HG03139 (cell line): ENCODE measurements around the gene MAN1A1.
A peak's percentile ranks its signal among the peaks of the same experiment; 100 is the strongest.

Experiments used
- ATAC-seq: cut with Tn5 transposase; IDR thresholded peaks from one replicate; pipeline ENCODE4 v1.9.1; 2021; ENCODE audit not compliant: unreplicated experiment

The MAN1A1 gene

DNA sequence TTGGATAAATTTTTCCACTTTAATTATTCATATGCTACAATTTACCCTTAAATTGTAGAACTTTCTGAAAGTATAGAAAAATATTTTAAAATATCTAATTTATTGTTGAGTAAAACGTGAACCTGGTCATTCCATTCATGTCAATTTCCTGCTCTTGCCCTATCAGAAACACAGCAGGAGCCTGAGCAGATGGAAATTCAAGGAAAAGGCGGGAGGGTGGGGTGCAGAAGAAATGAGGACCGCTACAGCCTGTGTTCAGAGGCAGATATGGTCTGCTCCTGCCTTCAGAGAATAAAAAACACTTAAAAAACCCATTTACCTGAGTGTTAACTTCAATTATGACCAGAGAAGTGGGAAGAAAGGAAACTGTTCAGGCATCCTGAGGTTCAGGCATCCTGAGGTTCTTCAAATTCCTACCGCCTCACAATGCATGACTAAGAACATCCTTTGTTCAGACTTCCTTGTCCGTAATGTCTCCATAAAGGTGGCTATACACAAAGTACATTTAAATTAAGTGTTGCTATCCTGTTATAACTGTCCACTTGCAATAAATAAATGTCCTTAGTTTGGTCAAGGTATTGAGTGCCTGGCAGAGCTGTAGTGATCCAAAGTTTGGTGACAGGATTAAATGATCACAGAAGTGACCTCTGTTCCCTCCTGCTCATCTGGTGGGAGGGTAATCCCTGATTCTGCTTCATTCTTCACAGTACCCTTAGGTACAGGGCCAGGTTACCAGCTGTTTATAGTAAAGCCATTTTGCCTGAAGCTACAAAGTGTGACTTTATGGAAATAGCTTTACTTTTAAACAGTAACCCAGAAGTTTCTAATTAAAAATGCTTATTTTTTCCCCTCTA lies 109.1 kb downstream of the MAN1A1 start:
- peak; percentile 33 for ATAC-seq

DNA sequence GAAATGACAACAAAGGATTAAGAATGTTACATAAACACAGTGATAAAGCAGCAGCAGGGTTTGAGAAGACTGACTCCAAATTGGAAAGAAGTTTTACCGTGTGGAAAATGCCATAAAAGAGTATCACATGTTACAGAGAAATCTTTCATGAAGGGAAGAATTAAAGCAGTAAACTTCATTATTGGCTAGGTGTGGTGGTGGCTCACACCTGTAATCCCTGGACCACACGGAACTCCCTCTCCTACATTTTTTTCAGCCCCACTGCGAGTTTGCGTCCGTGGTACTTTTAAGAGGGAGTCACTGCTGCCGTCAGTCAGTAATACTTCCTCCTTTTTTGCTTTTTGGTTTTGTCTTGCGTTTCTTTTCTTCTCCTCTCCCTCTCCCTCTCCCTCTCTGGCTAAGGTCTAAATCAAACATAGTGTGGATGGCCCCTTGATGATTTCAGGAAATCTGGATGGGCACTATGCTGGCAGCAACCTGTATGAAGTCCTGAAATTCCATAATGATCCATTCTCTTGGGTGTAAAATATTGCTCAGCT lies 112.3 kb downstream of the MAN1A1 start:
- ATAC-seq: no peak

DNA sequence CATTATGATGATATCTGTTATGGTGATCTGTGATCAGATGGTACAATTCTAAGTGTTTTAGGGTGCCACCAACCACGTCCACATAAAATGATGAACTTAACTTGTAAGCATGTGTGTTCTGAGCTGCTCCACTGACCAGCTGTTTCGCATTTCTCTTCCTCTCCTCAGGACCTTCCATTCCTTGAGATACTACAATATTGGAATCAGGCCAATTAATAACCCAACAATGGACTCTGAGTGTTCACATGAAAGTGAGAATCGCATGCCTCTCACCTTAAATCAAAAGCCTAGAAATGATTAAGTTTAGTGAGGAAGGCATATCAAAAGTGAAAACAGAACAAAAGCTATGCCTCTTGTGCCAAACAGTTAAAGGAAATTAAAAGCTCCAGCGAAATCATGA lies 114.6 kb downstream of the MAN1A1 start:
- no peak for ATAC-seq

GRCh38 chr6:119234457-119234856 lies 115.1 kb downstream of the MAN1A1 start:
- ATAC-seq: no peak

GRCh38 chr6:119233312-119233984 lies 116.1 kb downstream of the MAN1A1 start:
- ATAC-seq: no peak

GRCh38 chr6:119231394-119231793 lies 118.2 kb downstream of the MAN1A1 start:
- ATAC-seq: no peak

DNA sequence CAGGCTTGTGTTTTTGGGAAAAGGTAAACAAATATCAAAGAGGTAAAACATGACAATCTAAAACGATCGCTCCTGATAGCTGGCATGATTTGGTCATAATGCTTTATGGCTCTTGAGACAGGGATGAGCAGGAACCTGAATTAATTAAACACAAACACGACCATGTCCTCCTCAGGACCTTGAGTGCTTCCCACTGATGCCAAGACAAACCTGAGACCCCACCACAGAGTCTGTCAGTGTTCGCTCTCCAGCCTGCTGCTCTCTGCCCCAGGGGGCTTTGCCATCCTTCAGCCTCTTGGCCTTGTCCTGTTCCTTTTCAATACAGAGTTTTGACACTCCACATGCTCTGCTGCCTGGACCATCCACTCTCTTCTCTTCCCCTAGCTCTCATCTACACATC lies 119.4 kb downstream of the MAN1A1 start:
- no peak for ATAC-seq

DNA sequence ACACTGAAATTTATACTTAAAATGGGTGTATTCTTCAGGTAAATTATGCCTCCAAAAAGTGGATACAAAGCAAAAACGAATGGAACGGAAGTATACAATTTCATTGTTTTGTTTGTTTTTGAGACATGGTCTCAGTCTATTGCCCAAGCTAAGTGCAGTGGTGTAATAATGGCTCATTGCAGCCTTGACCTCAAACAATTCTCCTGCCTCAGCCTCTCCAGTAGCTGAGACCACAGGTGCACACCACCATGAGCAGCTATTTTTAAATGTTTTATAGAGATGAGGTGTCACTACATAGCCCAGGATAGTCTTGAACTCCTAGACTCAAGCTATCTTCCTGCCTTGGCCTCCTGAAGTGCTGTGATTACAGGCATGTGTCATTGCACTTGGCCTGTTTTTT lies 122.2 kb downstream of the MAN1A1 start:
- no peak for ATAC-seq

- no peak for ATAC-seq
Measured at GRCh38 chr6:119226089-119226488, 123.5 kb downstream of the MAN1A1 start.

- no peak for ATAC-seq
Measured at GRCh38 chr6:119224095-119224701, 125.4 kb downstream of the MAN1A1 start.

GRCh38 chr6:119220452-119220851 lies 129.1 kb downstream of the MAN1A1 start:
- no peak for ATAC-seq

GRCh38 chr6:119218548-119218947 lies 131.0 kb downstream of the MAN1A1 start:
- no peak for ATAC-seq

DNA sequence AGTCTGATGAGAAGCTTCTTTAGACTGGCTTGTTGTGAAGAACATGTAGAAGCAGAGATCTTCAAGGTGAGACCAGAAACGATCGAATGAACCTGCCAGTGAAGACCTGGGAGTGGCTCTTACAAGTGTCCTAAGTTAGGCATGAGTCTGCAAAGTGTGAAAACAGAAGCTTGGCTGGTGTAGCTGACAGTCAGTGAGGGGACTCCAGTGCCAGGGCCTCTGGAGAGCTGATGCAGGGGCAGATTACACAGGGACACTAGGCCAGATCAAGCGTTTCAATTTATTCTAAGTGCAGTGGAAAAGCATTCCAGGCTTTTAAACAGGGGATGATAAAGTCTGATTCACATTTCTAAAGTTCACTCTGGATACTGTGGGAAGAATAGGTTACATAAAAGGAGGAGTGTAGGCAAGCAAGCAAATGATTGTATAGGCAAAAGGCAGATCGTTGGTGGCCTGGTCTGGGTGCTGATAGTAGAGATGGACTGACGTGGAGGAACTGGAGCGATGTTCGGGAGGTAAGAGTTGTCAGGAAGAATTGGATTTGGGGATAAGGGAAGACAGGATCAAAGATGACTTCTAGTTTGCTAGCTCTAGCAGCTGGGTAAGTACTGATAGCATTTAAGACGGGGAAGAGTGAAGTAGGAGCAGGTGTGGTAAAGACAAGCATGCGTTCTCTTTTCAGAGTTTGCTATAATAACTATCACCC lies 133.5 kb downstream of the MAN1A1 start:
- ATAC-seq: no peak

- ATAC-seq: no peak
Measured at GRCh38 chr6:119215309-119215708, 134.3 kb downstream of the MAN1A1 start.

- ATAC-seq: no peak
Measured at GRCh38 chr6:119210596-119210995, 139.0 kb downstream of the MAN1A1 start.

DNA sequence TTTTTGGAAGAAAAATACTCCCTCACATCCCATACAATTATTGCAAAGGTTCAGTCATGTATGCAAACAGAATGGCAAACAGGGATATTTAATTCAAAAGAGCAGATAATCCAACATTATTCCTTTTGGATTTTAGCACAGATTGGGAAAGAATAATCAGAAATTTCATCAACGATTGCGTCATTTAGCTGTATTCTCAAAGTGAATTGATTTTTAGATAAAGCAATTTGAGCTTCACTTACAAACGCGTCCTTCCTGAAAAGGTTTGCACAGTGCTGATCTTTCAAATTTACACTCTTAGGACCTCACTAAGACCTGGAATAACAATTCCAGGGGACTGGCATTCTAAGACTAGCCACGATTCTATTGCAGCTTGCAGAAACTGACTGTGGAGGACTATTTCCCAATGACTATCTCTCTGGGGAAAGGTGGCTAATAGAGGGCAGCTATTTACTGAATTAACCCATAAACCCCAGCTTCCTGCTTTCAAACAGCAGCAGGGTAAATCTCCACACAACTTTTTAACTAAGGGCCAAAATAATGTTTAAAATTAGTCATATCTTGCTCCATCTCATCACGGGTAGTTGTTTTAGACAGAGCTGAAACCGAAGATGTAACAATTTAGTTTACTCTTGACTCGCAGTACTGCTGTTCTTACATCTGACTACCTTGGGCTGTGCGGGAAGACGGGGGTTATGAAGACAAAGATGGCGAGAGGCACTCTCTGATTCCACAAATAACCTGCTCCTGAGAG lies 139.9 kb downstream of the MAN1A1 start:
- ATAC-seq: no peak

DNA sequence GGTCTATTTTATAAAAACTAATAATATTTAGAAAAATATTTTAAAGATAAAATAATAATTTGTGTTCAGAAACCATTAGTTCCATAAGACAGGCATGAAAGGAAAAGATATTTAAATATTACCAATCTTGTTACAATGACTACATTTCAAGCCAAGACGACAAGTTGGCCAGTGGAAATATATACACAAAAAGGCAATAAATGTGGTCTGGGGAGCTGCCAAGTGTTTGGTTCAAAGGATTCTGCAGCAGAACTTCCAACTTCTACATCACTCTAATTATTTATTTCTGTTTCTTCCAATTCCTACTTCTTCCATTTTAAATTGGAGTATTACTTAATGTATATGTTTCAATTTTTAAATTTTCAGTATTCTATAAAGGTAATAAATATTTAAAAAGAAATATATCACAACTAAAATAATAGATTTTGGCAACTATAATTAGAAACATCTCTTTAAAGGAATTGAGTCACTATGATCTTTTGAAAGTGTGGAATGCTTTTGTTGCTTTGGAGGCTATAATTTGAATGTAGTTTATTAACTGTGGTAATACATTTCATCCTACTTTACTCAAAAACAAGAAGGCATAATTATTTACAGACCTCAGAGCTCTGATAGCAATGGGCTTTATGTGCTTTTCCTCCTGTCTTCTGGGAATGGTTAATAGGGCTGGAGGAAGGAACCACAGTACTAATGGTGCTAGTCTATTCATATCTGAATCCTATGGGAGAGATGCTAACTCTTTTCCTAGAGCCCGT lies 141.4 kb downstream of the MAN1A1 start:
- no peak for ATAC-seq

DNA sequence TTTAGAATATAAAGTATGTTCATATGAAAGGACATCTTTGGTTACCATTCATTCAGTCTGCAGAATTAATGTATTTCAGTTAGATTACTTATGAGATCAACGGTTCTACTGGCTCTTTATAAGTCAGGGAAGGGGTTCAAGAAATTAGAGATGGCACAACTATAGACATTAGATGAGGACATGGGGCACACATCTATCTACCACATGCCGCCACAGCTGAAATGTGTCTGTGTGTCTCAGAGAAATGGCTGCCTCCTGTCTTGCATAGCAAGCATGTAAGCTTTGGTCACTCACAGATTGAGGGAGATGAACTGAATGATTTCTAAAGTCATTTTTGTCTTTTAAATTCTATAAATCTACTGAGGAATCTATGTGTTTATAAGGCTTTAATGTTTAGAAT lies 142.2 kb downstream of the MAN1A1 start:
- ATAC-seq: no peak

DNA sequence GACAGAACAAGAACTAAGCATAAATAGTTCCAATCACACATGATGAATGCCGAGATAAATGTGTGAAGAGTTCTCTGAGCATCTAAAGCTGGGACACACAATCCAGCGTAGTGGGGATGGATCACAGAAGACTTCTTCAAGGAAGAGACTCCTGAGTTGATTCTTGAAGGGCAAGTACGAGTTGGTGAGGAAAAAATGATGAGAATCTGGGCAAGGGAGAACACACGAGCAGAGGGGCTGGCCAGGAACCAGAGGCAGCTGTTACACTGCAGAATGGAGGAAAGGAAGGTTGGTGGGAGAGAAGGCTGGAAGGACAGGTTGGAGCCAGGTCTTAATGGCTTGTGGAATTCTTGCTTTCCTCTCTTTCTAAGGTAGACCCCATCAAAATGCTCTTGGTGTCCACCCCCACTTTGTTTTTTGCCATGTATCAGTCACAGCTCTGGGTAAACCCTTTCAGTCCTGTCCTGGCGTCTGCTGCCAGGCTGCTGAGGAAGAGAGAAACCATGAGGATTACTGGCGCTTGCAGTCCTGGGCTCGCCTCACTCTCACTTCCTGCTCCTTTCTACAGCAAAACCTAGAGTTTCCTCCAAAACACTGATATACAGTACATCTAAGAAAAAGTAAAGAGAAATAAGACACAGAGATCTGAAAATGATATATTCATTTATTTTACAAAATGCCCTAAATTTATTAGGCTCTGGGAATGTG lies 143.5 kb downstream of the MAN1A1 start:
- ATAC-seq: peak; percentile 86
